SK-N-SH (cell line): Measurements from ENCODE around the gene TMEM225B.

Source experiments
- CTCF ChIP-seq: fragments of 200-600 bp; sonication (generic); IDR thresholded peaks from 2 replicates; pipeline ENCODE4 v1.6.1; 2017; ENCODE audit warnings: antibody characterized with exemption, mild to moderate bottlenecking, moderate library complexity
- ELF1 ChIP-seq: IDR thresholded peaks from 2 replicates; pipeline ENCODE4 v1.4.0; 2012
- EZH2phosphoT487 ChIP-seq: fragments of 200-600 bp; sonication (generic); IDR thresholded peaks from 2 replicates; pipeline ENCODE4 v1.6.1; 2017; ENCODE audit warnings: low read depth, mixed run types, mild to moderate bottlenecking, antibody characterized with exemption, moderate library complexity, borderline replicate concordance
- FOXM1 ChIP-seq: IDR thresholded peaks from 2 replicates; pipeline ENCODE4 v1.4.0; 2012; ENCODE audit warnings: low read depth, mild to moderate bottlenecking
- JUND ChIP-seq: IDR thresholded peaks from 2 replicates; pipeline ENCODE4 v1.4.0; 2012
- MAX ChIP-seq: IDR thresholded peaks from 2 replicates; pipeline ENCODE4 v1.4.0; 2012; ENCODE audit warnings: low read depth
- POLR2AphosphoS5 ChIP-seq: IDR thresholded peaks from 2 replicates; pipeline ENCODE4 v1.6.1; 2012; ENCODE audit warnings: low read depth, low read length
- RAD21 ChIP-seq: IDR thresholded peaks from 2 replicates; pipeline ENCODE4 v1.6.1; 2012; ENCODE audit warnings: mild to moderate bottlenecking, low read length
- RFX5 ChIP-seq: IDR thresholded peaks from 2 replicates; pipeline ENCODE4 v1.6.1; 2012; ENCODE audit warnings: mild to moderate bottlenecking, improper control_type of control experiment, low read length
- RXRA ChIP-seq: IDR thresholded peaks from 2 replicates; pipeline ENCODE4 v1.4.0; 2012; ENCODE audit warnings: low read depth, mild to moderate bottlenecking, borderline replicate concordance
- SIN3A ChIP-seq: IDR thresholded peaks from 2 replicates; pipeline ENCODE4 v1.6.1; 2012; ENCODE audit warnings: low read depth, mild to moderate bottlenecking, low read length, moderate library complexity, borderline replicate concordance
- SMC3 ChIP-seq: IDR thresholded peaks from 2 replicates; pipeline ENCODE4 v1.6.1; 2012; ENCODE audit warnings: low read depth, low read length, improper control_type of control experiment
- TAF1 ChIP-seq: IDR thresholded peaks from 2 replicates; pipeline ENCODE4 v1.6.1; 2012; ENCODE audit warnings: low read depth, mild to moderate bottlenecking, low read length, moderate library complexity, borderline replicate concordance
- USF2 ChIP-seq: fragments of 150-350 bp; IDR thresholded peaks from 2 replicates; pipeline ENCODE4 v1.6.1; 2017; ENCODE audit warnings: antibody characterized with exemption, low read length, low read depth, borderline replicate concordance

- TF ChIP-seq USF2, result no peak
- no peak for TF ChIP-seq EZH2phosphoT487
- no peak for TF ChIP-seq CTCF
- TF ChIP-seq FOXM1, result no peak
- TF ChIP-seq JUND, result no peak
- TF ChIP-seq RFX5, result no peak
- no peak for TF ChIP-seq SIN3A
- no peak for TF ChIP-seq POLR2AphosphoS5
- no peak for TF ChIP-seq RAD21
- TF ChIP-seq MAX, result no peak
- no peak for TF ChIP-seq TAF1
- TF ChIP-seq RXRA, result no peak
- no peak for TF ChIP-seq SMC3
- no peak for TF ChIP-seq ELF1
Measured at GRCh38 chr7:99627513-99627912, 29.4 kb downstream of the TMEM225B start.
